HepG2 (cell line): ENCODE measurements around the gene PIM1. TPM values are rescaled to one million over a fixed set of nuclear protein-coding genes. Genes with fewer than 3 reads are reported as not detected.
A peak's percentile ranks its signal among the peaks of the same experiment; 100 is the strongest.

Experiments
- BCL3 ChIP-seq: sonication (generic); formaldehyde crosslinking; IDR thresholded peaks from 2 replicates; pipeline ENCODE4 v1.5.1; 2020; ENCODE audit warnings: mild to moderate bottlenecking, missing genetic modification reagents, moderate library complexity
- CHD2 ChIP-seq: IDR thresholded peaks from 2 replicates; pipeline ENCODE4 v1.6.1; 2011; ENCODE audit warnings: low read depth, low read length, improper control_type of control experiment
- ELF4 ChIP-seq: sonication (generic); formaldehyde crosslinking; IDR thresholded peaks from 2 replicates; pipeline ENCODE4 v1.5.0; 2020; ENCODE audit warnings: missing genetic modification reagents, mild to moderate bottlenecking, moderate library complexity, borderline replicate concordance
- FOXK2 ChIP-seq: fragments of 450-650 bp; IDR thresholded peaks from 2 replicates; pipeline ENCODE4 v1.6.1; 2016
- FOXP4 ChIP-seq: sonication (generic); formaldehyde crosslinking; IDR thresholded peaks from 2 replicates; pipeline ENCODE4 v1.4.0; 2020; ENCODE audit warnings: missing genetic modification reagents
- JUN ChIP-seq: sonication (generic); formaldehyde crosslinking; IDR thresholded peaks from 2 replicates; pipeline ENCODE4 v1.4.0; 2020; ENCODE audit warnings: mild to moderate bottlenecking, missing genetic modification reagents
- KDM1A ChIP-seq: IDR thresholded peaks from 2 replicates; pipeline ENCODE4 v1.6.1; 2016; ENCODE audit warnings: missing compliant biosample characterization
- KMT2B ChIP-seq: IDR thresholded peaks from 2 replicates; pipeline ENCODE4 v1.6.1; 2016; ENCODE audit warnings: missing genetic modification reagents, missing compliant biosample characterization
- MEIS1 ChIP-seq: sonication (generic); formaldehyde crosslinking; IDR thresholded peaks from 2 replicates; pipeline ENCODE4 v1.9.0; 2021; ENCODE audit warnings: mild to moderate bottlenecking, missing genetic modification reagents, moderate library complexity, borderline replicate concordance
- NFAT5 ChIP-seq: sonication (generic); formaldehyde crosslinking; IDR thresholded peaks from 2 replicates; pipeline ENCODE4 v1.4.0; 2020; ENCODE audit warnings: missing genetic modification reagents
- PCBP1 ChIP-seq: fragments of 200-400 bp; formaldehyde crosslinking; IDR thresholded peaks from 2 replicates; pipeline ENCODE4 v1.6.1; 2017; ENCODE audit warnings: mild to moderate bottlenecking, low read depth, low read length, borderline replicate concordance
- SRSF4 ChIP-seq: fragments of 200-400 bp; formaldehyde crosslinking; IDR thresholded peaks from one replicate; pipeline ENCODE4 v1.6.1; 2018; ENCODE audit warnings: mild to moderate bottlenecking, low read depth, low read length, moderate library complexity; ENCODE audit not compliant: poor library complexity, severe bottlenecking
- ZBTB33 ChIP-seq: sonication (generic); formaldehyde crosslinking; IDR thresholded peaks from 2 replicates; pipeline ENCODE4 v1.4.0; 2020; ENCODE audit warnings: missing genetic modification reagents
- ZFP1 ChIP-seq: IDR thresholded peaks from 2 replicates; pipeline ENCODE4 v1.6.1; 2016
- ZNF33A ChIP-seq: sonication (generic); formaldehyde crosslinking; IDR thresholded peaks from 2 replicates; pipeline ENCODE4 v1.5.1; 2020; ENCODE audit warnings: missing genetic modification reagents, mild to moderate bottlenecking, moderate library complexity, borderline replicate concordance
- ZNF350 ChIP-seq: sonication (generic); formaldehyde crosslinking; IDR thresholded peaks from 2 replicates; pipeline ENCODE4 v1.4.0; 2020; ENCODE audit warnings: mild to moderate bottlenecking, low read depth, missing genetic modification reagents, borderline replicate concordance
- ZNF644 ChIP-seq: IDR thresholded peaks from 2 replicates; pipeline ENCODE4 v1.6.1; 2016; ENCODE audit warnings: low read depth
- ZNF737 ChIP-seq: sonication (generic); formaldehyde crosslinking; IDR thresholded peaks from 2 replicates; pipeline ENCODE4 v1.5.0; 2020; ENCODE audit warnings: missing genetic modification reagents, mild to moderate bottlenecking, borderline replicate concordance
- ZNF784 ChIP-seq: sonication (generic); formaldehyde crosslinking; IDR thresholded peaks from 2 replicates; pipeline ENCODE4 v1.5.1; 2020; ENCODE audit warnings: missing genetic modification reagents, mild to moderate bottlenecking, borderline replicate concordance
- polyA plus RNA-seq, 8 experiments: library from polyadenylated mRNA; depleted of rRNA in 3 of 8; stranded (reverse) in 7 of 8; unstranded in 1 of 8; fragments of >200 nt; fragmentation: Illumina TruSeq in 4 of 8; extraction: Trizol in 4 of 8; gene quantifications; 2 replicates each; pipeline versions ENCODE4 v1.2.1 to v1.2.3, GENCODE V29; 2011 to 2016; ENCODE audit warnings: low read depth in 4 of 8, missing spikeins in 1 of 8, mixed read lengths in 1 of 8; ENCODE audit not compliant: insufficient read depth in 1 of 8
- total RNA-seq, 5 experiments: library from RNA; depleted of rRNA; stranded (reverse); fragments of >200 nt; fragmentation: Illumina TruSeq; extraction: Trizol; gene quantifications; 2 replicates each; pipeline ENCODE4 v1.2.3, GENCODE V29; 2016; ENCODE audit warnings: low read depth in 1 of 5

Gene PIM1
- total and polyA plus RNA-seq, 2 of the 13 experiments (the other 11 are each of a cell fraction or from before 2014, with no cell fraction given) = 29.4 to 117 TPM

GRCh38 chr6:37207903-37208456 is 38.0 kb downstream of the PIM1 start (continued):
- TF ChIP-seq ZBTB33 (CRISPR knock-in tag) (no peak), ELF4 (CRISPR knock-in tag) (no peak), FOXK2 (no peak), NFAT5 (CRISPR knock-in tag) (no peak), MEIS1 (CRISPR knock-in tag) (no peak), KDM1A (no peak), BCL3 (no peak), ZNF737 (CRISPR knock-in tag) (no peak), ZNF644 (CRISPR knock-in tag) (no peak), PCBP1 (no peak), CHD2 (no peak), FOXP4 (CRISPR knock-in tag) (no peak), JUN (no peak), ZNF350 (peak; percentile 29; the same call in 1 of the 2 replicates), SRSF4 (no peak), ZFP1 (CRISPR knock-in tag) (no peak), KMT2B (CRISPR knock-in tag) (no peak), ZNF784 (no peak), ZNF33A (CRISPR knock-in tag) (no peak)
